HEK293 (cell line): ENCODE measurements around the gene SLC5A9.
"Not testable (repeated sequence)": the region's sequence is repeated elsewhere in the genome, so short reads cannot be mapped to it uniquely, and the experiment has no call there.

Source experiments
- CTCF ChIA-PET: fragments of 350-600 bp; formaldehyde crosslinking; extraction: SDS; loops from one replicate; lab custom pipeline; 2021; ENCODE audit warnings: antibody characterized with exemption; lab: Yijun Ruan, JAX
- POLR2A ChIA-PET: fragments of 300-600 bp; formaldehyde crosslinking; extraction: SDS; loops from one replicate; lab custom pipeline; 2020; ENCODE audit warnings: antibody characterized with exemption, inconsistent platforms; lab: Yijun Ruan, JAX
- H3K27ac ChIP-seq: fragments of 200-500 bp; sonication (Bioruptor generic); 2 replicates; pipeline ENCODE4 v1.5.1; 2014; ENCODE audit warnings: low read depth, low read length, control low read depth, inconsistent platforms; ENCODE audit errors: extremely low read depth
- H3K36me3 ChIP-seq, 2 experiments: fragments of 200-500 bp in 1 of 2; sonication (Bioruptor generic) in 1 of 2; 1 replicate in 1 of 2; 2 replicates in 1 of 2; pipeline ENCODE4 v1.5.1; 2014 to 2017; ENCODE audit warnings: inconsistent platforms in 2 of 2, low read length in 2 of 2; ENCODE audit not compliant: control insufficient read depth in 2 of 2, insufficient read depth in 1 of 2
- H3K4me1 ChIP-seq: fragments of 200-500 bp; sonication (Bioruptor generic); 2 replicates; pipeline ENCODE4 v1.5.1; 2014; ENCODE audit warnings: mild to moderate bottlenecking, low read length, inconsistent platforms; ENCODE audit not compliant: control insufficient read depth, insufficient read depth
- H3K4me3 ChIP-seq: 2 replicates; pipeline ENCODE4 v1.5.1; 2011; ENCODE audit warnings: low read depth, mild to moderate bottlenecking, control low read depth, low read length, moderate library complexity
- H3K9me3 ChIP-seq: fragments of 200-500 bp; sonication (Bioruptor generic); 2 replicates; pipeline ENCODE4 v1.5.1; 2014; ENCODE audit warnings: low read depth, low read length, inconsistent platforms; ENCODE audit not compliant: control insufficient read depth, insufficient read depth
- AEBP2 ChIP-seq: fragments of 450-650 bp; formaldehyde crosslinking; IDR thresholded peaks from 2 replicates; pipeline ENCODE4 v1.5.1; 2016; ENCODE audit warnings: missing biosample characterization, missing genetic modification characterization, borderline replicate concordance
- EGR2 ChIP-seq: fragments of 450-650 bp; formaldehyde crosslinking; IDR thresholded peaks from 2 replicates; pipeline ENCODE4 v1.5.1; 2016; ENCODE audit warnings: low read depth, missing biosample characterization, missing genetic modification characterization
- GLI2 ChIP-seq: fragments of 450-650 bp; formaldehyde crosslinking; IDR thresholded peaks from 2 replicates; pipeline ENCODE4; 2017; ENCODE audit warnings: missing biosample characterization, missing genetic modification characterization, low read depth, borderline replicate concordance
- RBAK ChIP-seq: fragments of 450-650 bp; formaldehyde crosslinking; IDR thresholded peaks from 2 replicates; pipeline ENCODE4 v1.5.1; 2016; ENCODE audit warnings: missing biosample characterization, missing genetic modification characterization
- SCRT2 ChIP-seq: fragments of 450-650 bp; formaldehyde crosslinking; IDR thresholded peaks from 2 replicates; pipeline ENCODE4 v1.5.1; 2016; ENCODE audit warnings: missing biosample characterization, missing genetic modification characterization
- SETDB1 ChIP-seq: IDR thresholded peaks from one replicate; pipeline ENCODE4 v1.6.1; 2017; ENCODE audit warnings: mild to moderate bottlenecking, low read length, moderate library complexity, mixed read lengths; ENCODE audit not compliant: insufficient read length
- TCF7L2 ChIP-seq: IDR thresholded peaks from 2 replicates; pipeline ENCODE4 v1.6.1; 2011; ENCODE audit warnings: low read depth, mild to moderate bottlenecking, inconsistent platforms, low read length, moderate library complexity, borderline replicate concordance
- ZNF114 ChIP-seq: fragments of 450-650 bp; formaldehyde crosslinking; IDR thresholded peaks from 2 replicates; pipeline ENCODE4 v1.5.0; 2017; ENCODE audit warnings: missing biosample characterization, missing genetic modification characterization
- ZNF19 ChIP-seq: fragments of 450-650 bp; formaldehyde crosslinking; IDR thresholded peaks from 2 replicates; pipeline ENCODE4; 2016; ENCODE audit warnings: missing biosample characterization, missing genetic modification characterization, low read depth
- ZNF280D ChIP-seq: fragments of 450-650 bp; formaldehyde crosslinking; IDR thresholded peaks from 2 replicates; pipeline ENCODE4 v1.5.1; 2016; ENCODE audit warnings: missing biosample characterization, missing genetic modification characterization
- ZNF324 ChIP-seq: fragments of 450-650 bp; formaldehyde crosslinking; IDR thresholded peaks from 2 replicates; pipeline ENCODE4 v1.5.1; 2016; ENCODE audit warnings: missing biosample characterization, missing genetic modification characterization
- ZNF596 ChIP-seq: fragments of 450-650 bp; IDR thresholded peaks from 2 replicates; pipeline ENCODE4 v1.5.0; 2018; ENCODE audit warnings: missing biosample characterization, mild to moderate bottlenecking, missing genetic modification characterization, moderate library complexity
- ZNF629 ChIP-seq: fragments of 450-650 bp; formaldehyde crosslinking; IDR thresholded peaks from 2 replicates; pipeline ENCODE4 v1.5.1; 2017; ENCODE audit warnings: missing biosample characterization, missing genetic modification characterization
- ZNF660 ChIP-seq: fragments of 450-650 bp; IDR thresholded peaks from 2 replicates; pipeline ENCODE4 v1.5.1; 2018; ENCODE audit warnings: missing biosample characterization, mild to moderate bottlenecking, missing genetic modification characterization
- ZNF677 ChIP-seq: fragments of 450-650 bp; IDR thresholded peaks from 2 replicates; pipeline ENCODE4 v1.5.0; 2018; ENCODE audit warnings: missing biosample characterization, mild to moderate bottlenecking, missing genetic modification characterization, moderate library complexity
- ZNF704 ChIP-seq: fragments of 450-650 bp; formaldehyde crosslinking; IDR thresholded peaks from 2 replicates; pipeline ENCODE4 v1.5.1; 2016; ENCODE audit warnings: missing biosample characterization, missing genetic modification characterization
- ZNF707 ChIP-seq: fragments of 450-650 bp; formaldehyde crosslinking; IDR thresholded peaks from 2 replicates; pipeline ENCODE4 v1.5.1; 2016; ENCODE audit warnings: missing biosample characterization, missing genetic modification characterization
- ZSCAN16 ChIP-seq: fragments of 450-650 bp; formaldehyde crosslinking; IDR thresholded peaks from 2 replicates; pipeline ENCODE4 v1.5.1; 2016; ENCODE audit warnings: missing biosample characterization, missing genetic modification characterization
- TF ChIP-seq, protein P1 (sequence below): fragments of 450-650 bp; formaldehyde crosslinking; IDR thresholded peaks from 2 replicates; pipeline ENCODE4 v1.5.1; 2017; ENCODE audit warnings: missing biosample characterization, missing genetic modification characterization

Gene SLC5A9

DNA sequence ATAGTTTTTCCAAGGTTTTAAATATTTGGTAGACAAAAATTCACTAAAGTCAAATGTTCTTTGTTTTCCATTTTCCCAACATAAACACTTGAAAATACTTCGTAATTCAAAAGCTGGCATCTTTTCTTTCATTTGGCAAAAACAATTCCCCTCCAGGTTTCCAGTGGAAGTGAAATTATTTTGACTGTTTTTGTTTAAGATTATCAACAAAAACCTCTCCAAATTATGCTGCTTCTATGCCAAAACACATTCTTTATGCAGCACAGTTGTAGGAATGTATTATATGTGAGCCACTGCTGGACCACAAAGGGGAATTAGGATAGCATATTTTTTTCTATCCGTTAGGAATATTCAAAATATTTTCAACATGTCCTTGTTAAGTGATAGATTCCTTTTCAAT, 44.1 kb downstream of the SLC5A9 start (continued):
- TF ChIP-seq ZNF707 (tag by site-specific recombination) (no peak), ZNF629 (tag by site-specific recombination) (no peak), ZNF677 (tag by site-specific recombination) (no peak), GLI2 (tag by site-specific recombination) (no peak), ZNF596 (tag by site-specific recombination) (no peak), ZSCAN16 (no peak), TCF7L2 (no peak), ZNF324 (tag by site-specific recombination) (no peak), AEBP2 (tag by site-specific recombination) (no peak), EGR2 (tag by site-specific recombination) (no peak)

DNA sequence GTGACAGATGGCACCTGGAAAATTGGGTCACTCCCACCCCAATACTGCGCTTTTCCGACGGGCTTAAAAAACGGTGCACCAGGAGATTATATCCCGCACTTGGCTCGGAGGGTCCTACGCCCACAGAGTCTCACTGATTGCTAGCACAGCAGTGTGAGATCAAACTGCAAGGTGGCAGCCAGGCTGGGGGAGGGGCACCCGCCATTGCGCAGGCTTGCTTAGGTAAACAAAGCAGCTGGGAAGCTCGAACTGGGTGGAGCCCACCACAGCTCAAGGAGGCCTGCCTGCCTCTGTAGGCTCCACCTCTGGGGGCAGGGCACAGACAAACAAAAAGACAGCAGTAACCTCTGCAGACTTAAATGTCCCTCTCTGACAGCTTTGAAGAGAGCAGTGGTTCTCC, 54.9 kb downstream of the SLC5A9 start:
- POLR2A ChIA-PET, H3K9me3 ChIP-seq, H3K4me1 ChIP-seq, H3K36me3 ChIP-seq, H3K4me3 ChIP-seq, CTCF ChIA-PET, H3K27ac ChIP-seq: not testable (repeated sequence)

GRCh38 chr1:48282329-48282728, 59.8 kb downstream of the SLC5A9 start:
- H3K27ac ChIP-seq, H3K9me3 ChIP-seq, POLR2A ChIA-PET, H3K4me3 ChIP-seq, H3K36me3 ChIP-seq, H3K4me1 ChIP-seq: not testable (repeated sequence)
- CTCF ChIA-PET, result interaction anchor here (0.7 kb wide), 1 partner anchor 57 kb away, joined by 5 read pairs; no protein-coding TSS in a partner anchor
- 0 out of 2 replicates have a peak, but pooled peaks have one; percentile 26 for TF ChIP-seq SCRT2 (tag by site-specific recombination)

GRCh38 chr1:48284696-48285420, 62.3 kb downstream of the SLC5A9 start:
- H3K4me3 ChIP-seq, POLR2A ChIA-PET, H3K4me1 ChIP-seq, H3K36me3 ChIP-seq, H3K9me3 ChIP-seq, H3K27ac ChIP-seq: not testable (repeated sequence)
- CTCF ChIA-PET, result interaction anchor here (0.6 to 1.2 kb wide), 2 partner anchors 31 to 77 kb away, joined by 3 read pairs; no protein-coding TSS in a partner anchor

- Histone ChIP-seq H3K9me3 (no peaks in the 10 kb centered on the region), H3K4me3 (no peak overlapping the region), H3K4me1 (no peaks in the 10 kb centered on the region), H3K27ac (no peak overlapping the region), H3K36me3 (no peaks in the 10 kb centered on the region)
- TF ChIP-seq SETDB1, result no peak
- TF ChIP-seq ZNF19 (tag by site-specific recombination), result no peak
- TF ChIP-seq ZNF707 (tag by site-specific recombination), result no peak
- no peak for TF ChIP-seq ZNF280D (tag by site-specific recombination)
- no peak for TF ChIP-seq ZNF660
- no peak for TF ChIP-seq RBAK (tag by site-specific recombination)
- TF ChIP-seq, protein P1, sequence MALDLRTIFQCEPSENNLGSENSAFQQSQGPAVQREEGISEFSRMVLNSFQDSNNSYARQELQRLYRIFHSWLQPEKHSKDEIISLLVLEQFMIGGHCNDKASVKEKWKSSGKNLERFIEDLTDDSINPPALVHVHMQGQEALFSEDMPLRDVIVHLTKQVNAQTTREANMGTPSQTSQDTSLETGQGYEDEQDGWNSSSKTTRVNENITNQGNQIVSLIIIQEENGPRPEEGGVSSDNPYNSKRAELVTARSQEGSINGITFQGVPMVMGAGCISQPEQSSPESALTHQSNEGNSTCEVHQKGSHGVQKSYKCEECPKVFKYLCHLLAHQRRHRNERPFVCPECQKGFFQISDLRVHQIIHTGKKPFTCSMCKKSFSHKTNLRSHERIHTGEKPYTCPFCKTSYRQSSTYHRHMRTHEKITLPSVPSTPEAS (tag by site-specific recombination), result no peak
- no peak for TF ChIP-seq ZNF704 (tag by site-specific recombination)
- no peak for TF ChIP-seq ZNF114 (tag by site-specific recombination)
- POLR2A ChIA-PET, result no interaction called here
- CTCF ChIA-PET, result interaction anchor here (0.6 to 0.7 kb wide), 3 partner anchors 54 to 525 kb away, joined by 3 to 4 read pairs (median 3); no protein-coding TSS in a partner anchor
Observed at GRCh38 chr1:48285525-48285924, 63.0 kb downstream of the SLC5A9 start.
